GM19438 (cell line): Measurements from ENCODE around the gene KMT2C.
A peak's percentile ranks its signal among the peaks of the same experiment; 100 is the strongest.
"Not testable (repeated sequence)": the region's sequence is repeated elsewhere in the genome, so short reads cannot be mapped to it uniquely, and the experiment has no call there.

Source experiments
- ATAC-seq: cut with Tn5 transposase; IDR thresholded peaks from one replicate; pipeline ENCODE4 v1.9.1; 2021; ENCODE audit warnings: low read depth; ENCODE audit not compliant: unreplicated experiment

Gene KMT2C

DNA sequence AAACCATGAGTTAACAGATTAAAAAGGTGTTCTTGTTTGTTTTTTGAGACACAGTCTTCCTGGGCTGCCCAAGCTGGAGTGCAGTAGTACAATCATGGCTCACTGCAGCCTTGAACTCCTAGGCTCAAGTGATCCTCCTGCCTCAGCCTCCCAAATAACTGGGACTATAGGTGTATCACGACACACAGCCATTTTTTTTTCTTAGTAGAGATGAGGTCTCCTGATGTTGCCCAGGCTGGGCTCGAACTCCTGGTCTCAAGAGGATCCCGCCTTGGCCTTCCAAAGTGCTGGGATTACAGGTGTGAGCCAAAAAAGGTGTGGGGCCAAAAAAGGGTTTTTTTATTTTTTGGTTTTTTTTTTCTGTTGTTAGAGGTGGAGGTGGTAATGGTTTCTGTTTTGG is 29.3 kb downstream of the KMT2C start:
- no peak for ATAC-seq

DNA sequence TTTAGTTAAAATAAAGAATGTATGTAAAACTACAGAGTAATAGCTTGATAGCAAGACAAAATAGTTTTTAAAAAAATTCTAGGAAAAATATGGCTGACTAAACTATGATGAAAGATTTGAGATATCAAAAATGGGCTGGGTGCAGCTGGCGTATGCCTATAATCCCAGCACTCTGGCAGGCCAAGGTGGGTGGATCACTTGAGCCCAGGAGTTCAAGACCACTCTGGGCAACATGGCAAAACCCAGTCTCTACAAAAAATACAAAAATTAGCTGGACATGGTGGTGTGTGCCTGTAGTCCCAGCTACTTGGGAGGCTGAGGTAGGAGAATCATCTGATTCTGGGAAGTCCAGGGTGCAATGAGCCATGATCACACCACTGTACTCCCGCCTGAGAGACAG is 29.8 kb downstream of the KMT2C start:
- not testable (repeated sequence) for ATAC-seq

DNA sequence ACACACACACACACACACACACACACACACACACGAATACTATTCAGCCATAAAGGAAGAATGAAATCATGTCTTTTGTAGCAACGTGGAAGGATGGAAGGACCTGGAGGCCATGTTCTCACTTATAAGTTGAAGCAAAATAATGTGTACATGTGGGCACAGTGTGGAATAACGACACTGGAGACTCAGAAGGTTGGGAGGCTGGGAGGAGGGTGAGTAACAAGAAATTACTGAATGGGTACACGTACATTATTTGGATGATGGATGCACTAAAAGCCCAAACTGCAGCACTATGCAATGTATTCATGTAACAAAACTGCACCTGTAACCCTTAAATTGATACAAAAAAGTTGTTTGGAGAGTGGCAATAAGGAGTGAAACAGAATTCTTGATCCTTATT is 32.1 kb downstream of the KMT2C start:
- no peak for ATAC-seq

- no peak for ATAC-seq
These were observed 33.2 kb downstream of the KMT2C start for GRCh38 chr7:152402384-152403250.

DNA sequence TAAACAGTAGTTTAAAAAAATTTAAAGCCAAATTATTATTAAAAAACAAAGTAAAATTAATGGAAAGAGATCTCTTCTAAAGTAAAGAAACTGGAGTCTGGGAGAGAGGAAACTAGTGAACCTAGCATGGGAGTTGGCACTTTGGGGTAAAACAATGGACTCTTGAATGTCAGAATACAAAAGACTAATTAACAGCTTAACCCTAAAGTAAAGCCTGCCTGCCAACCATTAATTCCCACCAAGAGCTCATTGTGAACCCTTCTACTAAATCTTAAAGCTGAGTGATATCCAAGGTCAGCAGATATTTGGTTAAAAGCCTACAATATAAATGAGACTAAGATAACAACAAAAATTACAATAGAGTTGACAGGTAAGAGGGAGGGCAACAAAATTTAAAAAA is 36.5 kb downstream of the KMT2C start:
- ATAC-seq = no peak

GRCh38 chr7:152395112-152395511 is 40.7 kb downstream of the KMT2C start:
- no peak for ATAC-seq

- not testable (repeated sequence) for ATAC-seq
These were observed 41.6 kb downstream of the KMT2C start for GRCh38 chr7:152394214-152394613.

DNA sequence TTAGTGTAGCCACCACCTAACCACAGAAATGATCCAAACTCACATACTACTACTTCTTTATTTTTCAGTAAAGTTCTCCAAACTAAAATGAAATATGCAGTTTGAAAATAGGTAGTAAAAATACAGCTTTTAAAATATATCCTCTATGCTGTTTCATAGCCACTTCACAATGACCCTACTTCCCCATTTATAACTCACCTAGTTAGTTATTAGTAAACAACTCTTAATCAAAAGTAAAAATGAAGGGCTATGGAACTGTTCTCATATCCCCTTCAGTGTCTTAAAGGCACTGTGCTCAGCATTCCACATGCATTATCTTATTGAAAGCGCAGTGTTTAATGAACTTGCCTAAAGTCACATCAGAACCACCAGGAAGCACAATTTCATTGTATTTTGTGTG is 43.5 kb downstream of the KMT2C start:
- ATAC-seq = peak; percentile 58

GRCh38 chr7:152386136-152386764 is 49.6 kb downstream of the KMT2C start:
- ATAC-seq = not testable (repeated sequence)

DNA sequence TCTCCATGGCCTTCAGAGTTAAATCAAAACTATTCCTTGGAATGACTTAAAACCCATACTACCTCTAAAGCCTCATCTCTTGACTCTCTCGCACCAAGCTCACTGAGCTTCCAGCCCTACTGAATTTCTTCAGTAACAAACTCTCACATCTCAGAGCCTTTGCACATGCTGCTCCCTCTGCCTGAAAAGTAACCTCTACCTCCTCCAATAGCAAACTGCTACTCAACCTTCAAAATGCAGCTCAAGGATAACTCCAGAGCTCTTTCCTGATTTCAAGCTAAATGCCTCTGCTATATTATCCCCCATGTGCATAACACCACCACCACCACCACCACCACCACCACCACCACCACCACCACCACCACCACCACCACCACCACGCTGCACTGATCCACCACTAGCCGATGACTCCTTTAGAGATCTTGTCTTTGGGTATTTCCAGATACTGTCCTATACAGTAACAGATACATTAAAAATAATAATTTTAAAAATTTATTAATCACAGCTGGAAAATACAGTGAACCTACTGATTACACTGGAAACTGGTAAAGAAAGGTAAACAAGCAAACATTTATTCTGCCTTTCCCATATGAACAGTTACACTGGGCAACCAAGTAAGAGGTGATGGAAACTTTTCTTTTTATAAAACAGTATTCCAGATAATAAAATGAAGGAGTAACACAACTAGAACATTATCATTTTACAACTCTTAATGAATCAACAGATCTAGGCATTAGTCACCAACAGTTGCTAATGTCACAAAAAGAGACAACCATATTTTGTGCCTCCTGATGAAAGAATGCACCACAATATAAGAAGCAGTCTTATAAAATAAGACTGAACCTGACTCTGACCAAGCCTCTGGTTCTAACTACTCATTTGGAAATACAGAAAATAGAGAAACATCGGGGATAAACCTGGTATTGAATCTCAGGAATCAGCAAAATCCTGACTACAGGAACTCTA is 51.3 kb downstream of the KMT2C start:
- ATAC-seq = not testable (repeated sequence)

- ATAC-seq = no peak
These were observed 52.2 kb downstream of the KMT2C start for GRCh38 chr7:152383341-152384234.

DNA sequence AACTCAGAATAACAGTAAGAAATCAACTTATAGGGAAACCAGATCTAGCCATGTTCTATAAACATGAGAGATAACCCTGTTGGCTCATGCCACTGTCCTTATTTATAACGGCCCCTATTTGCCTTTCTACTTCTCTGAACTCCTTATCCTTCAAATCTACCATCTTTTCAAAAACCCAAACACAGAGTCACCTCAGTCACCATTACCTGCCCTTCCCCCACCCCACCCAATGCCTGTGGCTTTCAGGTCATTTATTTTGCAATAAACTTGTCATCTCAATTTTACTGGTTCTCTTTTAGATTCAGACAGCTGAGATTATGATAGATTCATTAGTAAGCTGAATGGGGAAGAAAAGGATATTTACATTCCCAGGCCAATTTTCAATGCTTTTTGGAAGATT is 53.6 kb downstream of the KMT2C start:
- no peak for ATAC-seq

GRCh38 chr7:152380931-152381578 is 54.7 kb downstream of the KMT2C start:
- not testable (repeated sequence) for ATAC-seq

- ATAC-seq = not testable (repeated sequence)
These were observed 57.3 kb downstream of the KMT2C start for GRCh38 chr7:152378497-152378896.

- ATAC-seq = not testable (repeated sequence)
These were observed 58.9 kb downstream of the KMT2C start for GRCh38 chr7:152376716-152377484.

DNA sequence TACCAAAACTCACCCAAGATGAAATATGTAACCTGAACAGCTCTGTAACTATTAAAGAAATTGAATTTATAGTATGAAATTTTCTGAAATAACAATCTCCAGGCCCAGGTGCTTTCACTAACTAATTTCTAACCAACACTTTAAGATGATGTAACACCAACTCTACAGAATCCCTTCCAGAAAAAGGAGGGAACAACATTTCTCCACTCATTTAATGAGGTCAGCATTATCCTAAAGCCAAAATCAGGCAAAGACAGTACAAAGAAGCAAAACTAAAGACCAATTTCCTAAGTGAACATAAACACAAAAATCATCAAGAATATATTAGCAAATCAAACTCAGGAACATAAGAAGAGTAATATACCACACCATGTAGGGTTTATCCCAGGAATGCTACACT is 65.5 kb downstream of the KMT2C start:
- no peak for ATAC-seq

DNA sequence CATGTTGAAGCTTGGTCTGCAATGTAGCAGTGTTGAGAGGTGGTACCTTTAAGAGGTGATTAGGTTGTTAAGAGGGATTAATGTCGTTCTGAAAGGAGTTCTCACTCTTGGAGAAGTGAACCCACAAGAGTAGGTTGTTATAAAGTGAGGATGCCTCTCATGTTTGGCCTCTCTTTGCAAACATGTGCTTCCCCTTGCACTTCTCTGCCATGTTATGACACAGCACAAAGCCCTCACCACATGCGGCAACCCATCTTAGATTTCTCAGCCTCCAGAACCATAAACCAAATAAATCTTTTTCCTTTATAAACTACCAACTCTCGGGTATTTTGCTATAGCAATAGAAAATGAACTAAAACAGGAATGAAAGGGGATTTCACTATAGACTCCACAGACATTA is 66.3 kb downstream of the KMT2C start:
- ATAC-seq = no peak

GRCh38 chr7:152367170-152367569 is 68.6 kb downstream of the KMT2C start:
- ATAC-seq = no peak

GRCh38 chr7:152366662-152367061 is 69.1 kb downstream of the KMT2C start:
- no peak for ATAC-seq
